ENCODE measurements around the gene CAPN5.

CAPN5 gene

DNA sequence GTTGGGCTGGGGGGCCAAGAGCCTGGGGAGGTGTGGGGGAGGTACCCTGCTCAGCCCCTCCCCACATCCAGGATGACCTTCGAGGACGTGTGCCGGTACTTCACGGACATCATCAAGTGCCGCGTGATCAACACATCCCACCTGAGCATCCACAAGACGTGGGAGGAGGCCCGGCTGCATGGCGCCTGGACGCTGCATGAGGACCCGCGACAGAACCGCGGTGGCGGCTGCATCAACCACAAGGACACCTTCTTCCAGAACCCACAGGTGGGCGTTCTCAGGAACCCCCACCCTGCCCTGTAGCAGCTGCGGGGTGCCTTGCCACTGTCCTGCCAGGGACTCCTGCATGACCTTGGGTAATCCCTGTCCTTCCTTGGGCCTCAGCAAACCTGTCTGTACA lies 51.3 kb downstream of the CAPN5 start:
- Histone ChIP-seq H3K4me3 (ENCODE audit: low read length, poor library complexity, severe bottlenecking) (no peak overlapping the region), H3K9me2 (replicated peaks; ENCODE audit: low read depth, low read length) (no peaks in the 10 kb centered on the region), H3K79me2 (ENCODE audit: insufficient read depth, low read length) (no peaks in the 10 kb centered on the region), H3K9me3 (ENCODE audit: insufficient read depth, low read depth, low read length) (no peaks in the 10 kb centered on the region), H3K27me3 (ENCODE audit: insufficient read depth, low read length, poor library complexity, severe bottlenecking) (no peaks in the 10 kb centered on the region), H3K36me3 (ENCODE audit: insufficient read depth, low read length) (peaks cover 7% of the 10 kb centered on the region; the same call in 1 of the 2 replicates), H2AFZ (ENCODE audit: low read length) (no peak overlapping the region), H3K4me1 (ENCODE audit: insufficient read depth, low read length, poor library complexity, severe bottlenecking) (peaks cover 20% of the 10 kb centered on the region), H3K4me2 (ENCODE audit: low read depth, low read length, poor library complexity, severe bottlenecking) (no peak overlapping the region), H3K9ac (ENCODE audit: low read depth, low read length, poor library complexity, severe bottlenecking) (no peak overlapping the region), H4K20me1 (ENCODE audit: insufficient read depth, low read length, poor library complexity, severe bottlenecking) (no peaks in the 10 kb centered on the region), H3F3A (ENCODE audit: low read depth) (no peaks in the 10 kb centered on the region)
- no peak for TF ChIP-seq EZH2phosphoT487 (IDR thresholded peaks at IDR 0.05; ENCODE audit: borderline replicate concordance)
- no peak for TF ChIP-seq CTCF (conservative IDR thresholded peaks at IDR 0.05; ENCODE audit: low read length)

DNA sequence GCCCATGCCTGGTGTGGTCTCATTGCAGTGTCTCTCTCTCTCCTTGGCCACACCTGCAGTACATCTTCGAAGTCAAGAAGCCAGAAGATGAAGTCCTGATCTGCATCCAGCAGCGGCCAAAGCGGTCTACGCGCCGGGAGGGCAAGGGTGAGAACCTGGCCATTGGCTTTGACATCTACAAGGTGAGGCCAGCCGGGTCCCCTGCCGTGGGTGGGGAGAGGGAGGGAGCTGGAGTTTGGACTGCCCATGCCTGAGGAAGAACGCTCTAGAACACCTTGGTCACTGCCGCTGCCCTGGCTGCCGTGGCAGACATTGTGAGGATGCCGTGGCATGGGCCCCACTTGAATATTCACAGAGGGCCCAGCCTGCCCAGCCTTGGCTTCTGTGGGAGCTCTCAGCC lies 52.2 kb downstream of the CAPN5 start:
- H3F3A ChIP-seq (ENCODE audit: low read depth), result no peaks in the 10 kb centered on the region
- no peaks in the 10 kb centered on the region for H4K20me1 ChIP-seq (ENCODE audit: insufficient read depth, low read length, poor library complexity, severe bottlenecking)
- no peak overlapping the region for H3K4me3 ChIP-seq (ENCODE audit: low read length, poor library complexity, severe bottlenecking)
- H3K79me2 ChIP-seq (ENCODE audit: insufficient read depth, low read length), result no peaks in the 10 kb centered on the region
- no peaks in the 10 kb centered on the region for H3K9me2 ChIP-seq (replicated peaks; ENCODE audit: low read depth, low read length)
- TF ChIP-seq EZH2phosphoT487 (IDR thresholded peaks at IDR 0.05; ENCODE audit: borderline replicate concordance) (no peak), CTCF (conservative IDR thresholded peaks at IDR 0.05; ENCODE audit: low read length) (no peak)
- H3K4me1 ChIP-seq (ENCODE audit: insufficient read depth, low read length, poor library complexity, severe bottlenecking), result peaks cover 20% of the 10 kb centered on the region
- H2AFZ ChIP-seq (ENCODE audit: low read length), result no peak overlapping the region
- H3K4me2 ChIP-seq (ENCODE audit: low read depth, low read length, poor library complexity, severe bottlenecking), result no peak overlapping the region
- no peaks in the 10 kb centered on the region for H3K27me3 ChIP-seq (ENCODE audit: insufficient read depth, low read length, poor library complexity, severe bottlenecking)
- peaks cover 7% of the 10 kb centered on the region; the same call in 1 of the 2 replicates for H3K36me3 ChIP-seq (ENCODE audit: insufficient read depth, low read length)
- H3K9me3 ChIP-seq (ENCODE audit: insufficient read depth, low read depth, low read length), result no peaks in the 10 kb centered on the region
- H3K9ac ChIP-seq (ENCODE audit: low read depth, low read length, poor library complexity, severe bottlenecking), result no peak overlapping the region

DNA sequence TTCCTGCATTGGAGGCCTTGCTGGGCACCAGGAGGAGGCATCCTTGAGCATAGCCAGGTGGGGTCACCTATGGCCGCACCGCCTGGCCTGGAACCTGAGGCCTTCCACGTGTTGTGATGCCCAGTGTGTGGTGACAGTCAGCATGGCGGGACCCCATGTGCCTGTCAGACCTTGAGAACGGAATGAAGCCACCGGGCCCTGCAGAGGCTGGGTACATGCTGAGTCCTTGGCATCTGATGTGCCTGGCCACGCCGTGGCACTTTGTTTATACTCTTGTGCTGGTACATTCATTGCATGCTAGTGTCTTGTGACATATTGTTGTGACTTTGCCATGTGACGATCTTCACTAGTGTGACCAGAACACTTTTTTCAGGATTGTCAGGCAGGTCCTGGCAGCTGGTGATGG lies 52.8 kb downstream of the CAPN5 start:
- H3K27me3 ChIP-seq (ENCODE audit: insufficient read depth, low read length, poor library complexity, severe bottlenecking), result no peaks in the 10 kb centered on the region
- peaks cover 20% of the 10 kb centered on the region for H3K4me1 ChIP-seq (ENCODE audit: insufficient read depth, low read length, poor library complexity, severe bottlenecking)
- H3F3A ChIP-seq (ENCODE audit: low read depth), result no peaks in the 10 kb centered on the region
- H3K79me2 ChIP-seq (ENCODE audit: insufficient read depth, low read length), result no peaks in the 10 kb centered on the region
- no peaks in the 10 kb centered on the region for H4K20me1 ChIP-seq (ENCODE audit: insufficient read depth, low read length, poor library complexity, severe bottlenecking)
- no peak overlapping the region for H3K9ac ChIP-seq (ENCODE audit: low read depth, low read length, poor library complexity, severe bottlenecking)
- no peak overlapping the region for H2AFZ ChIP-seq (ENCODE audit: low read length)
- peaks cover 7% of the 10 kb centered on the region; the same call in 1 of the 2 replicates for H3K36me3 ChIP-seq (ENCODE audit: insufficient read depth, low read length)
- H3K9me2 ChIP-seq (replicated peaks; ENCODE audit: low read depth, low read length), result no peaks in the 10 kb centered on the region
- no peak overlapping the region for H3K4me2 ChIP-seq (ENCODE audit: low read depth, low read length, poor library complexity, severe bottlenecking)
- TF ChIP-seq EZH2phosphoT487 (IDR thresholded peaks at IDR 0.05; ENCODE audit: borderline replicate concordance), result no peak
- TF ChIP-seq CTCF (conservative IDR thresholded peaks at IDR 0.05; ENCODE audit: low read length), result no peak
- H3K4me3 ChIP-seq (ENCODE audit: low read length, poor library complexity, severe bottlenecking), result no peak overlapping the region
- H3K9me3 ChIP-seq (ENCODE audit: insufficient read depth, low read depth, low read length), result no peaks in the 10 kb centered on the region
